Measurements from ENCODE around the gene FABP1.

FABP1 gene

DNA sequence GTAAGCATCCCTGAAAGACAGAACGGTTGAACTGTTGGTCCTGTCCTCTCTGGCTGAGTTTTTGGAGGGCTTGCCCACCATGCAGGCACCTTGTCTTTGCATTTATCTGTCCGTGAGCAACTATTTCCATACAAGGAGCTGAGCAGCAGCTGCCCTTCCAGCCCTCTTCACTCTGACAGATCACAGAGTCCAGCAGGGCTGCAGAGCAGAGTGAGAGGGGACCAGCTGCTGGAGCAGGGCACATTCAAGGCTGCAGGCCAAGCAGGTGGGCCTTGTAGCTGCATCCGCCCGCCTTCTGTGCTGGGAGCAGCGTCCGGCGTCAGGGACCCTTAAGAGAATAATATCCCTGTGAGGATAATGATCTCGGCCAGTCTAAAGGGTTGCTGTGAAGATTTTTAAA, 50.8 kb downstream of the FABP1 start:
- no peak for DNase-seq

GRCh38 chr2:88074854-88075292, 53.0 kb downstream of the FABP1 start:
- DNase-seq = no peak

- no peak for DNase-seq
Measured at GRCh38 chr2:88074150-88074549, 53.7 kb downstream of the FABP1 start.

Measured in CD4-positive, alpha-beta T cell treated with Interleukin-15 for 1 hour (primary cell).